ENCODE results near the gene SLC17A7. TPM values are rescaled to one million over a fixed set of nuclear protein-coding genes. Genes with fewer than 3 reads are reported as not detected.

The SLC17A7 gene
- total RNA-seq, 2 experiments from 2014 or later, result 0.30 to 0.43 TPM

DNA sequence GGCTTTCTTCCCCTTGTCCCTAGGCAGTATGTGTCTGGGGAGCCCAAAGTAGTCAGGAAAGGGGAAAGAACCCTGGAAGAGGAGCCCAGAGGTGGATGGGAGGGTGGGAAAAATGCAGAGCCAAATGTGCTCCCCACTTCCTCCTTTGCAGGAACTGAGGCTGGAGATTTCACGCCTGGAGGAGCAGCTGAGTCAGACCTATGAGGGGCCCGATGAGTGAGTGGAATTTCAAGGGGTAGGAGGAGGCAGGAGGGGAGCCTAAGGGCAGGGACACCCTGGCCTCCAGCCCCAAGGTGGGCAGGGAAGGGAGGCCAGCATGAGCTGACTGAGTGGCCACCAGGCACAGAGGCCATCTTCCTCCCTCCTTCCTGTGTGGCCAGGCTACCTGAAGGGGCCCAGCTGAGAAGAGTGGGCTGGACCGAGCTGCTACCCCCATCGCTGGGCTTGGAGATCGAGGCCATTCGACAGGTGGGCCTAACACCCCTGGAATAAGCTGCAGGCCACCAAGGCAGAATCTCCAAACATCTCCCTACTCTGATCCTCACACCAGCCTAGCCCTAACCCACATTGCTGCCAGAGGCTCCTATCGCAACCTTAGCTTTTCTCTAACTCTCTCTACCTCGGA, 32.4 kb downstream of the SLC17A7 start:
- Mint-ChIP-seq H3K27ac (peak overlapping the region; percentile 91), H3K27me3 (no peaks in the 10 kb centered on the region), H3K4me1 (peaks cover 55% of the 10 kb centered on the region), H3K36me3 (ENCODE audit: low read depth) (no peaks in the 10 kb centered on the region), H3K4me3 (peak overlapping the region; percentile 66), H3K9me3 (no peaks in the 10 kb centered on the region)
- DNase-seq, result no peak
- ChIA-PET CTCF (interaction anchor here (0.8 to 4.8 kb wide), 6 partner anchors 17 to 107 kb away, joined by 3 to 24 read pairs (median 6); partner anchors contain the start of gene FLT3LG), POLR2A (interaction anchor here (1.1 to 2.5 kb wide), 11 partner anchors 10 to 183 kb away, joined by 3 to 18 read pairs (median 5); partner anchors contain the start of genes ALDH16A1, GFY, PIH1D1 and RPS11)

GRCh38 chr19:49407482-49408015, 33.8 kb downstream of the SLC17A7 start:
- DNase-seq, result no peak
- Mint-ChIP-seq H3K4me1 (peaks cover 54% of the 10 kb centered on the region), H3K27ac (no peak overlapping the region), H3K9me3 (no peaks in the 10 kb centered on the region), H3K4me3 (no peak overlapping the region), H3K36me3 (ENCODE audit: low read depth) (no peaks in the 10 kb centered on the region), H3K27me3 (no peaks in the 10 kb centered on the region)
- ChIA-PET POLR2A (interaction anchor here (2.0 to 2.5 kb wide), 2 partner anchors 11 to 19 kb away, joined by 6 to 18 read pairs; no protein-coding TSS in a partner anchor), CTCF (interaction anchor here (4.8 kb wide), 1 partner anchor 16 kb away, joined by 24 read pairs; no protein-coding TSS in a partner anchor)

- H3K4me3 Mint-ChIP-seq, result no peak overlapping the region
- ChIA-PET POLR2A (interaction anchor here (2.0 kb wide), 1 partner anchor 19 kb away, joined by 6 read pairs; no protein-coding TSS in a partner anchor), CTCF (interaction anchor here (1.0 to 2.1 kb wide), 2 partner anchors 15 to 414 kb away, joined by 3 to 9 read pairs; partner anchors contain the start of genes GYS1 and RUVBL2)
- no peak for DNase-seq
- no peaks in the 10 kb centered on the region for H3K36me3 Mint-ChIP-seq (ENCODE audit: low read depth)
- no peaks in the 10 kb centered on the region for H3K9me3 Mint-ChIP-seq
- peaks cover 49% of the 10 kb centered on the region for H3K4me1 Mint-ChIP-seq
- H3K27ac Mint-ChIP-seq, result no peak overlapping the region
- no peaks in the 10 kb centered on the region for H3K27me3 Mint-ChIP-seq
These were observed 34.2 kb downstream of the SLC17A7 start for GRCh38 chr19:49407079-49407478.

DNA sequence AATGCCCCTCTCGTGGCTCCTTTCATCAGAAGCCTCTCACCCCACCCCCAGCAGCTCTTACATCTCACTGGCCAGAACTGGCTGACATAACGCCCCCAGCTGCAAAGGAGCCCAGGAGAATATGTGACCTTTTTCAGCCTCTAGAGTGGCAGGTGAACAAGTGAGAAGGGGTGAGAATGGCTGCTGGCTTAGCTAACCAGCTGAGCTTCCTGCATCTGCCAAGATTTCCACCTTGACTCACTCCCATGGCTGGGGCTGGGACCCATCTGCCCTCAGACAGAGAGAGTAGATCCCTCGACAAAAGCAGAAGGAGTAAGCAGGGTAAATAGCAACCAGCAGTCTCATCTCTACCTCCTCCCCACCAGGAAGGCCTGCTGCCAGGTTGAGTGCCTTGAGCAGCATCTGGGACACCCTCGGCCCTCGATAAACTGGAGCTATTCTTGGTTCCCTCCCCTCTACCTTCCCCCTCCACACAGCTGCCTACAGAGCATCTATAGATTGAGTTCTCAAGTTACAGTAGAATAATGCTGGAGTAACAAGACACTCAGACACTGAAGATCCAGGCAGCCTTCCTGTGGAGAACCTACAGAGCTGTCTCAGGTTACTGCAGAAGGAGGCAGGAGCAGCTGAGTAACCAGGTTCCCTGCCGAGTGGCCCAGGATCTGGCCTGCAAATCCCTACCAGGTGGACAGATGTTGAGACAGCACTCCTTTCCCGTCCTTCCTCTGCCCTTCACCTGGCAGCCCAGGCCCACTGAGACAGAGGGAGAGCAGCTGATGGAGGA, 37.7 kb downstream of the SLC17A7 start:
- ChIA-PET POLR2A (interaction anchor here (1.4 kb wide), 1 partner anchor 10 kb away, joined by 3 read pairs; no protein-coding TSS in a partner anchor), CTCF (interaction anchor here (0.9 kb wide), 1 partner anchor 12 kb away, joined by 3 read pairs; no protein-coding TSS in a partner anchor)
- Mint-ChIP-seq H3K27me3 (peaks cover 4% of the 10 kb centered on the region), H3K4me1 (peaks cover 20% of the 10 kb centered on the region), H3K4me3 (no peak overlapping the region), H3K9me3 (no peaks in the 10 kb centered on the region), H3K27ac (no peak overlapping the region), H3K36me3 (ENCODE audit: low read depth) (no peaks in the 10 kb centered on the region)
- no peak for DNase-seq

GRCh38 chr19:49400029-49400428, 41.3 kb downstream of the SLC17A7 start:
- Mint-ChIP-seq H3K4me3 (no peak overlapping the region), H3K27ac (no peak overlapping the region), H3K4me1 (peaks cover 11% of the 10 kb centered on the region), H3K27me3 (peaks cover 9% of the 10 kb centered on the region), H3K9me3 (no peaks in the 10 kb centered on the region), H3K36me3 (ENCODE audit: low read depth) (no peaks in the 10 kb centered on the region)
- ChIA-PET CTCF (interaction anchor here (0.7 kb wide), 1 partner anchor 383 kb away, joined by 4 read pairs; no protein-coding TSS in a partner anchor), POLR2A (no interaction called here)
- DNase-seq, result no peak

- Mint-ChIP-seq H3K4me1 (peaks cover 11% of the 10 kb centered on the region), H3K27me3 (peaks cover 9% of the 10 kb centered on the region), H3K27ac (no peak overlapping the region), H3K36me3 (ENCODE audit: low read depth) (no peaks in the 10 kb centered on the region), H3K9me3 (no peaks in the 10 kb centered on the region), H3K4me3 (no peak overlapping the region)
- DNase-seq, result no peak
- POLR2A ChIA-PET, result no interaction called here
- CTCF ChIA-PET, result no interaction called here
These were observed 42.4 kb downstream of the SLC17A7 start for GRCh38 chr19:49398931-49399330.

DNA sequence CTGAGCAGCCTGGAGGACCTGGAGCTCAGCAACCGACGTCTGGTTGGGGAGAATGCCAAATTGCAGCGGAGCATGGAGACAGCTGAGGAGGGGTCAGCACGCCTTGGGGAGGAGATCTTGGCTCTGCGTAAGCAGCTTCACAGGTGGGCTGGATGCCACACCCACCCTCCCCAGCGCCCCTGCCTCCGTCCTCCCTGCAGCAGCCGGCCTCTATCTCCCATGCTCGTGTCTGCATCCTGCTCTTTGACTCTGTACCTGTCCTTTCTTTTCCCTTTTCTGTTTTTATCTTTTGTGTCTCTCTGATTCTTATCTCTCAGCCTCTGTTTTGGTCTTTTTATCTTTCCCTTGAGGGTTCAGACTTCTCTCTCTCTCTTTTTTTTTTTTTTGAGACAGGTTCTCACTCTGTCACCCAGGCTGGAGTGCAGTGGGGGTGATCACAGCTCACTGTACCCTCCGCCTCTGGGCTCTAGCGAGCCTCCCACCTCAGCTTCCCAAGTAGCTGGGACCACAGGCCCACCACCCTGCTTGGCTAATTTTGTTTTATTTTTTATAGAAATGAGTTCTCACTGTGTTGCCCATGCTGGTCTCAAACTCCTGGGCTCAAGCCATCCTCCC, 43.2 kb downstream of the SLC17A7 start:
- no peak for DNase-seq
- Mint-ChIP-seq H3K4me3 (no peak overlapping the region), H3K27ac (no peak overlapping the region), H3K27me3 (peaks cover 9% of the 10 kb centered on the region), H3K9me3 (no peaks in the 10 kb centered on the region), H3K36me3 (ENCODE audit: low read depth) (no peaks in the 10 kb centered on the region), H3K4me1 (peaks cover 11% of the 10 kb centered on the region)
- CTCF ChIA-PET, result no interaction called here
- POLR2A ChIA-PET, result interaction anchor here (1.0 kb wide), 1 partner anchor 55 kb away, joined by 3 read pairs; the partner anchor contains the start of gene ALDH16A1

- H3K9me3 Mint-ChIP-seq, result no peaks in the 10 kb centered on the region
- CTCF ChIA-PET, result no interaction called here
- H3K27me3 Mint-ChIP-seq, result peaks cover 15% of the 10 kb centered on the region
These were observed 44.4 kb downstream of the SLC17A7 start for GRCh38 chr19:49396738-49397505.

GRCh38 chr19:49395581-49396407, 45.5 kb downstream of the SLC17A7 start:
- POLR2A ChIA-PET, result interaction anchor here (0.6 kb wide), 1 partner anchor 56 kb away, joined by 3 read pairs; the partner anchor contains the start of gene PIH1D1
- H3K27ac Mint-ChIP-seq, result no peak overlapping the region

More at GRCh38 chr19:49396738-49397505, 44.4 kb downstream of the SLC17A7 start:
- H3K4me1 Mint-ChIP-seq, result peaks cover 16% of the 10 kb centered on the region
- no peak for DNase-seq
- no peak overlapping the region for H3K27ac Mint-ChIP-seq
- POLR2A ChIA-PET, result interaction anchor here (0.8 kb wide), 1 partner anchor 9 kb away, joined by 3 read pairs; no protein-coding TSS in a partner anchor
- no peaks in the 10 kb centered on the region for H3K36me3 Mint-ChIP-seq (ENCODE audit: low read depth)
- H3K4me3 Mint-ChIP-seq, result no peak overlapping the region

DNA sequence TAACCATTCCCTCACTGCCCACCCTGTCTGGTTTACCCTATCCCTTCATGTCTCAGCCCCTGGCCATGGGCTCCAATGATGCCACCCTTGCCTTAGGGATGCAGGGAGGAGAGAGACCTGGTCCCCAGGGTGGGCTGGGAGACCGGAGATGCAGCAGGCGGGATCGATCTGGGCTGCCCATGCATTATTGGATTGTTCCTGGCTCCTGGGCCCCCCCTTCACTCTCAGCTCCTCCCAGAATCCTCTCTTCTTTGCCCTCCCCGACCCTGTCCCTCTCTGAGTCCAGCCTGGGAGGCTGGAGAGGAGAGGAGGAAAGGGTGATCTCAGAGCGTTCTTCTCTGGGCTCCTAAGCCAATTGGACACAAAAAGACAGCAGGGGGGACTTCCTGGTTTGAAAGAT, 47.4 kb downstream of the SLC17A7 start:
- Mint-ChIP-seq H3K27ac (no peak overlapping the region), H3K4me1 (peaks cover 32% of the 10 kb centered on the region), H3K27me3 (peaks cover 14% of the 10 kb centered on the region), H3K9me3 (no peaks in the 10 kb centered on the region), H3K36me3 (ENCODE audit: low read depth) (no peaks in the 10 kb centered on the region), H3K4me3 (no peak overlapping the region)
- POLR2A ChIA-PET, result interaction anchor here (1.3 to 1.6 kb wide), 2 partner anchors 9 to 52 kb away, joined by 3 to 5 read pairs; no protein-coding TSS in a partner anchor
- CTCF ChIA-PET, result interaction anchor here (1.1 to 1.7 kb wide), 3 partner anchors 12 to 49 kb away, joined by 3 to 5 read pairs (median 3); no protein-coding TSS in a partner anchor
- no peak for DNase-seq

More at GRCh38 chr19:49395581-49396407, 45.5 kb downstream of the SLC17A7 start:
- peaks cover 15% of the 10 kb centered on the region for H3K27me3 Mint-ChIP-seq
- H3K4me1 Mint-ChIP-seq, result peaks cover 24% of the 10 kb centered on the region
- CTCF ChIA-PET, result interaction anchor here (0.7 to 1.0 kb wide), 2 partner anchors 47 to 73 kb away, joined by 3 read pairs; no protein-coding TSS in a partner anchor
- no peak for DNase-seq
- H3K4me3 Mint-ChIP-seq, result no peak overlapping the region
- no peaks in the 10 kb centered on the region for H3K9me3 Mint-ChIP-seq
- no peaks in the 10 kb centered on the region for H3K36me3 Mint-ChIP-seq (ENCODE audit: low read depth)

Data from activated CD4-positive, alpha-beta memory T cell treated with anti-CD3 and anti-CD28 coated beads, Interleukin-2, amount 10 ng/mL, durations not matched to agents 7 days and 5 days (primary cell).